Measurements from ENCODE around the gene PDIA3. TPM values are rescaled to one million over a fixed set of nuclear protein-coding genes. Genes with fewer than 3 reads are reported as not detected.

The PDIA3 gene
- total RNA-seq, 1 donor from 2014 or later, result 299 TPM

- Mint-ChIP-seq H3K4me1 (ENCODE audit: low read depth) (peaks cover 10% of the 10 kb centered on the region), H3K9me3 (no peaks in the 10 kb centered on the region), H3K4me3 (no peak overlapping the region), H3K36me3 (ENCODE audit: low read depth) (peaks cover 47% of the 10 kb centered on the region), H3K27me3 (ENCODE audit: insufficient read depth) (no peaks in the 10 kb centered on the region), H3K27ac (no peak overlapping the region)
- intact Hi-C loops (cut with micrococcal nuclease), result no loop called here
- DNase-seq (ENCODE audit: low spot score), result no peak
Measured at GRCh38 chr15:43762824-43763223, 16.6 kb downstream of the PDIA3 start.

- peaks cover 54% of the 10 kb centered on the region for H3K36me3 Mint-ChIP-seq (ENCODE audit: low read depth)
- no peak for DNase-seq (ENCODE audit: low spot score)
- intact Hi-C loops (cut with micrococcal nuclease), result no loop called here
- H3K4me1 Mint-ChIP-seq (ENCODE audit: low read depth), result peaks cover 10% of the 10 kb centered on the region
- H3K27me3 Mint-ChIP-seq (ENCODE audit: insufficient read depth), result no peaks in the 10 kb centered on the region
- H3K27ac Mint-ChIP-seq, result no peak overlapping the region
- H3K9me3 Mint-ChIP-seq, result no peaks in the 10 kb centered on the region
- H3K4me3 Mint-ChIP-seq, result no peak overlapping the region
Measured at GRCh38 chr15:43763819-43764446, 17.7 kb downstream of the PDIA3 start.

- peaks cover 8% of the 10 kb centered on the region for H3K4me1 Mint-ChIP-seq (ENCODE audit: low read depth)
- H3K27ac Mint-ChIP-seq, result no peak overlapping the region
- peak; percentile 36 for DNase-seq (ENCODE audit: low spot score)
- H3K27me3 Mint-ChIP-seq (ENCODE audit: insufficient read depth), result no peaks in the 10 kb centered on the region
- H3K9me3 Mint-ChIP-seq, result no peaks in the 10 kb centered on the region
- intact Hi-C loops (cut with micrococcal nuclease), result loop anchor here (2.0 kb wide), 1 partner anchor 19 kb away; no protein-coding TSS in a partner anchor
- H3K36me3 Mint-ChIP-seq (ENCODE audit: low read depth), result peaks cover 64% of the 10 kb centered on the region
- H3K4me3 Mint-ChIP-seq, result no peak overlapping the region
Measured at GRCh38 chr15:43769584-43770228, 23.5 kb downstream of the PDIA3 start.

- no peak overlapping the region for H3K4me3 Mint-ChIP-seq
- no peaks in the 10 kb centered on the region for H3K9me3 Mint-ChIP-seq
- H3K4me1 Mint-ChIP-seq (ENCODE audit: low read depth), result peaks cover 8% of the 10 kb centered on the region
- H3K36me3 Mint-ChIP-seq (ENCODE audit: low read depth), result peaks cover 55% of the 10 kb centered on the region
- H3K27me3 Mint-ChIP-seq (ENCODE audit: insufficient read depth), result no peaks in the 10 kb centered on the region
- no peak overlapping the region for H3K27ac Mint-ChIP-seq
- intact Hi-C loops (cut with micrococcal nuclease), result no loop called here
- no peak for DNase-seq (ENCODE audit: low spot score)
Measured at GRCh38 chr15:43771816-43772215, 25.6 kb downstream of the PDIA3 start.

GRCh38 chr15:43772624-43773023, 26.4 kb downstream of the PDIA3 start:
- Mint-ChIP-seq H3K27ac (no peak overlapping the region), H3K36me3 (ENCODE audit: low read depth) (peaks cover 53% of the 10 kb centered on the region), H3K9me3 (no peaks in the 10 kb centered on the region), H3K4me1 (ENCODE audit: low read depth) (peaks cover 16% of the 10 kb centered on the region), H3K4me3 (no peak overlapping the region), H3K27me3 (ENCODE audit: insufficient read depth) (no peaks in the 10 kb centered on the region)
- no peak for DNase-seq (ENCODE audit: low spot score)
- intact Hi-C loops (cut with micrococcal nuclease), result no loop called here

- H3K36me3 Mint-ChIP-seq (ENCODE audit: low read depth), result peaks cover 42% of the 10 kb centered on the region
- H3K9me3 Mint-ChIP-seq, result no peaks in the 10 kb centered on the region
- no peaks in the 10 kb centered on the region for H3K27me3 Mint-ChIP-seq (ENCODE audit: insufficient read depth)
- DNase-seq (ENCODE audit: low spot score), result no peak
- H3K4me1 Mint-ChIP-seq (ENCODE audit: low read depth), result peaks cover 20% of the 10 kb centered on the region
- no peak overlapping the region for H3K4me3 Mint-ChIP-seq
- intact Hi-C loops (cut with micrococcal nuclease), result no loop called here
- no peak overlapping the region for H3K27ac Mint-ChIP-seq
Measured at GRCh38 chr15:43774062-43774461, 27.8 kb downstream of the PDIA3 start.

- Mint-ChIP-seq H3K36me3 (ENCODE audit: low read depth) (peaks cover 29% of the 10 kb centered on the region), H3K9me3 (no peaks in the 10 kb centered on the region), H3K27ac (no peak overlapping the region), H3K27me3 (ENCODE audit: insufficient read depth) (peaks cover 2% of the 10 kb centered on the region), H3K4me1 (ENCODE audit: low read depth) (peaks cover 15% of the 10 kb centered on the region), H3K4me3 (peak overlapping the region; percentile 37)
- DNase-seq (ENCODE audit: low spot score), result no peak
- intact Hi-C loops (cut with micrococcal nuclease), result no loop called here
Measured at GRCh38 chr15:43775411-43775965, 29.2 kb downstream of the PDIA3 start.

- peaks cover 3% of the 10 kb centered on the region for H3K27me3 Mint-ChIP-seq (ENCODE audit: insufficient read depth)
- DNase-seq (ENCODE audit: low spot score), result no peak
- peaks cover 15% of the 10 kb centered on the region for H3K4me1 Mint-ChIP-seq (ENCODE audit: low read depth)
- peak overlapping the region; percentile 37 for H3K4me3 Mint-ChIP-seq
- peaks cover 23% of the 10 kb centered on the region for H3K36me3 Mint-ChIP-seq (ENCODE audit: low read depth)
- H3K27ac Mint-ChIP-seq, result no peak overlapping the region
- intact Hi-C loops (cut with micrococcal nuclease), result loop anchor here (1.0 to 2.0 kb wide), 2 partner anchors 16 to 27 kb away; partner anchors contain the start of gene SERF2
- H3K9me3 Mint-ChIP-seq, result no peaks in the 10 kb centered on the region
Measured at GRCh38 chr15:43776101-43776717, 30.0 kb downstream of the PDIA3 start.

- intact Hi-C loops (cut with micrococcal nuclease), result loop anchor here (1.0 to 2.0 kb wide), 2 partner anchors 16 to 28 kb away; partner anchors contain the start of gene SERF2
- DNase-seq (ENCODE audit: low spot score), result no peak
- Mint-ChIP-seq H3K4me3 (peak within 1 kb of the TSS; percentile 82), H3K36me3 (ENCODE audit: low read depth) (peaks cover 19% of the 10 kb centered on the region), H3K4me1 (ENCODE audit: low read depth) (peaks cover 15% of the 10 kb centered on the region), H3K27ac (peak within 1 kb of the TSS; percentile 83), H3K27me3 (ENCODE audit: insufficient read depth) (peaks cover 4% of the 10 kb centered on the region), H3K9me3 (no peaks in the 10 kb centered on the region)
Measured at GRCh38 chr15:43776718-43777266, 30.6 kb downstream of the PDIA3 start, which contains the start of gene ELL3. ELL3 (minus strand) TSS chr15:43776966; CDS start chr15:43776901, 65 bp downstream.

- intact Hi-C loops (cut with micrococcal nuclease), result loop anchor here (2.0 kb wide), 1 partner anchor 29 kb away; no protein-coding TSS in a partner anchor
- Mint-ChIP-seq H3K9me3 (no peaks in the 10 kb centered on the region), H3K4me3 (peak overlapping the region; percentile 82), H3K27ac (peak overlapping the region; percentile 83), H3K27me3 (ENCODE audit: insufficient read depth) (peaks cover 10% of the 10 kb centered on the region), H3K36me3 (ENCODE audit: low read depth) (peaks cover 13% of the 10 kb centered on the region), H3K4me1 (ENCODE audit: low read depth) (peaks cover 15% of the 10 kb centered on the region)
- peak; percentile 63 for DNase-seq (ENCODE audit: low spot score)
Measured at GRCh38 chr15:43777267-43777914, 31.2 kb downstream of the PDIA3 start.

GRCh38 chr15:43779016-43779415, 32.8 kb downstream of the PDIA3 start:
- DNase-seq (ENCODE audit: low spot score), result no peak
- H3K36me3 Mint-ChIP-seq (ENCODE audit: low read depth), result peaks cover 11% of the 10 kb centered on the region
- H3K27me3 Mint-ChIP-seq (ENCODE audit: insufficient read depth), result peaks cover 15% of the 10 kb centered on the region
- no peaks in the 10 kb centered on the region for H3K9me3 Mint-ChIP-seq
- H3K27ac Mint-ChIP-seq, result peak overlapping the region; percentile 59
- H3K4me3 Mint-ChIP-seq, result no peak overlapping the region
- intact Hi-C loops (cut with micrococcal nuclease), result no loop called here
- H3K4me1 Mint-ChIP-seq (ENCODE audit: low read depth), result peaks cover 15% of the 10 kb centered on the region

- no peak for DNase-seq (ENCODE audit: low spot score)
- Mint-ChIP-seq H3K4me1 (ENCODE audit: low read depth) (peaks cover 17% of the 10 kb centered on the region), H3K9me3 (no peaks in the 10 kb centered on the region), H3K27me3 (ENCODE audit: insufficient read depth) (no peaks in the 10 kb centered on the region), H3K36me3 (ENCODE audit: low read depth) (peaks cover 18% of the 10 kb centered on the region), H3K4me3 (no peak overlapping the region), H3K27ac (no peak overlapping the region)
- intact Hi-C loops (cut with micrococcal nuclease), result no loop called here
Measured at GRCh38 chr15:43789409-43789808, 43.2 kb downstream of the PDIA3 start.
